Esophagus mucosa (tissue), 1 donor: Measurements from ENCODE around the gene KRT6B. TPM values are rescaled to one million over a fixed set of nuclear protein-coding genes. Genes with fewer than 3 reads are reported as not detected.

Source experiments
- ATAC-seq: fragments of 200-7000 bp; cut with Tn5 transposase; one replicate; pipeline ENCODE4 v1.9.1; 2020
- total RNA-seq: library from RNA; stranded (reverse); gene quantifications from one replicate; pipeline ENCODE4 v1.2.4, GENCODE V29; 2023
- donor health status: DM: yes; HTN: yes; CAD: no.

The KRT6B gene
- total RNA-seq, 1 donor from 2014 or later, result 2,496 TPM

DNA sequence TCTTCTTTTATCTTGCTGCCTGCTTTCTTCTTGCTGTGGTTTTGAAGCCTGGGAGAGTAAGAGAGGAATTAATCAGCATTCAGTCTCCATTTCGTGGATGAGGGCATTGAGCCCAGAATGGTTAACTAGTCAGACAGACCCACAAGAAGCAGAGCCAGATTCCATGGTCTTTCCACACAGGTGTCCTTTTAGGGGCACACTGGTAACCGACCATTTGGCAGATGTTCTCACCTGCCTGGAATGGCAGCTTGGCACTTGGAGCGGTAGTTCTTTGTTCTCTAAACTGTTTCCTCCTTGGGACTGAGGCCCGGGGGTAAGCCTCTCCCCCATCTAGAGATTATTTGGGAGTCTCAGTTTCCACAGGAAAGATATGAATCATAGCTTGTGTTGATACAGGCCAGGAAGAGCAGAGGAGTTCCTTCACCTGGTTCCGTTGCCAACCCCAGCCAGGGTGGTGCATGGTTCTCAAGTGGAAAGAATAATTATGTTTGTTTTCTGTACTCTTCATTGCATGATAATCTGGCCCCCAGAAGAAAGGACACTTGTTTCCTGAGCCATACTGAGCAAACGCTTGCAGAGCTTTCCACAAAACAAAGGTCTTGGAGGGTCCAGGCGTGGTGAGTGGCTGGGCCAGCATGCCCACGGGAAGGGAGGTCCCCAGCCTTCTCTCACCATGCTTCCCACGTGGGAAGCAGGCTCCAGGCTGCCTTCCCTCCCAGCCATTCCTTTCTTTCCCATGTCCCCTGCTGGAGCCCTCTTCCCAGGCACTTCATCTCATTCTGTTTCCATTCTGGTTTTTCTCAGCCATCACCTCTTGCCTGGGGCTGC, 15.7 kb downstream of the KRT6B start:
- ATAC-seq, result peak; percentile 63

DNA sequence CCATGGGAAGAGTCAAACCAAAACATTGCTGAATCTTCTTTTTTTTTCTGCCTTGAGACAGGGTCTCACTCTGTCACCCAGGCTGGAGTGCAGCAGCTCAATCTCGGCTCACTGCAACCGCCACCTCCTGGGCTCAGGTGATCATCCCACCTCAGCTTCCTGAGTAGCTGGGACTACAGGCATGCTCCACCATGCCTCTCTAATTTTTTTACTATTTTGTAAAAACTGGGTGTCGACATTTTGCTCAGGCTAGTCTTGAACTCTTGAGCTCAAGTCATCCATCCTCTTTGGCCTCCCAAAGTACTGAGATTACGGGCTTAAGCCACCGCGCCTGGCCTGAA, 16.3 kb downstream of the KRT6B start:
- no peak for ATAC-seq

DNA sequence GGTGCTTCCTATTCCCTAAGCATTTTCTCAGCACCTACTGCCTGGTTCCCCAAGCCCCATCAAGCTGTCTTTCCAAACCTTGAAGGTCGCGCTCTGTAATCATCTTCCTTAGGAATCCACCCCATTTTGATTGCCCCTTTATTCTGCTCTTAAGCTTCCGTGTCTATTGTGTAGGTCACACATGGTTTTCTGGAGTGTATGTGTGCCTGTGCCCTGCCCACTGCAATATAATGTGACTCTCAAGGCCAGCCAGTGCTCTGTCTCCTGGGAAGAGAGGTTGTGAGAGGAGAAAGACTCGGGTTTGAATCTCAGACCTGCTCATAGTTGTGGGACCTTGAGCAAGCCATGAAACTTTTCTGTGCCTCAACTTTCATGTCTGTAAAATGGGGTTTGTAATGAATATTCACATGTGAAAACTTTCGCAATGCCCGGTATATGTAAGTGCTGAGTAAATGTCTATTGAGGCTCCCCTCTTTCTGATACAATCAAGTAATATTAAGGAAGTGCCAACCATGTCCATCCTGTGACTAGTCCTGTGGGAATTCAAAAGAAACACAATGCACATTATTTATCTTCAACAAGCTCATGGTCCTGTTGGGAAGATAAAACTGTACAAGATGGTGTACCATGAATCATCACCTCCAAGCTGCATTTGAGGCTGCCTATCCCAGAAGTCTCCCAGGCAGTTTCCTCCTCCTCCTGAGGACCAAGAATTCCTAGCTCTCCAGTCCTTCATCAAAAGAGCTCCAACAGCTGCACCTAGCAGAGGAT, 17.0 kb downstream of the KRT6B start:
- ATAC-seq, result no peak

DNA sequence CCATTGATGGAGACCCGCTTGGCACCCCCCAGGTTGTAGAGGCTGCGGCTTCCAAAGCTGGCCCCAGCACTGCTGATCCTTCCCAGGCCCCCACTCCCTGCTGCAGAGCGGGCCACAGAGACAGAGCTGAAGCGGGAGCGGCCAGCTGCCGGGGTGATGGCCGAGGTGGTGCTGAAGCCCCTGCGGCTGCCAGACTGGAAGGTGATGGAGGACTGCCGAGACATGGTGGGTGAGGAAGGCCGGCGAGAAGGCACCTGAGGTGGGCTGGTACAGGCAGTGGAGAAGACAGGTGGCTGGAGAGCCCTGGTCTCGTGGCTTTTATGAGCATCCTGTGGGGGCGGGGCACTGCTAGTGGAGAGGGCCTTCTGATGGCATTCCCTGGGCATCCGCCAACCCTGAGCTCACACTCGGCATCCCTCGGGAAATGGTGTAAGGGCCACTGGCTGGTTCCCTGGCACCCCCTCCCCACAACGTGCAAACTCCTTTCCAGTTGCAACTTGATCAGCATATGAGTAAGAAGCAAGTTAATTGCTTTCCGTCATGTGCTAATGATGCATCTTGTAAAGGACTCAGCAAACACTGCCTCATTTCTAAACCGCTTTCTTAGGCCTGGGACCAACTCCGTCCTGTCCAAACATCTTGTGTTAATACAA, 17.7 kb downstream of the KRT6B start, which contains the start of gene KRT75:
Gene KRT75, minus strand, starts transcription at position 291 of the 653 bp plus-strand sequence. Its CDS starts 67 bp downstream, at position 224.
- peak; percentile 33 for ATAC-seq

DNA sequence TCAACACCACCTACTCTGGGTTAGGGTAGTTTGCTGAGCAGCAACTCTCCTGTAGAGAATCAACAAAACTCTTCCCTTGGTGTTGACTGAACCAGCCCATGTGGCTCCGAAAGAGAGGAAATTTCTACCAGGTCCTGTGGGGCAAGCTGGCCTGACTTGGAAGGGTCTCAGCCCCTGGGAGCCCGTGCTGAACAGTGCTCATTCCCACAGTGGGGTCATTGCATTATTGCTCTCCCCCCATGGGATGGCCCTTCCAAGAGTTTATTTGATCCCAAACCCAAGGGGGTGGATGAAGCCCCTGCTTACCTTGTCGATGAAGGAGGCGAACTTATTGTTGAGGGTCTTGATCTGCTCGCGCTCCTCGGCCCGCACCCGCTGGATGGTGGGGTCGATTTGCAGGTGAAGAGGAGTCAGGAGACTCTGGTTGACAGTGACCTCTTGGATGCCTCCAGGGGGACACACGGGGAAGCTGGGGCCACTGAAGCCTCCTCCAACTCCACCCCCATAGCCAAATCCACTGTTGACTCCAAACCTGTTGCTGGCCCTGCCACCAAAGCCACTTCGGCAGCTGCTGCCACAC, 18.4 kb downstream of the KRT6B start:
- no peak for ATAC-seq

DNA sequence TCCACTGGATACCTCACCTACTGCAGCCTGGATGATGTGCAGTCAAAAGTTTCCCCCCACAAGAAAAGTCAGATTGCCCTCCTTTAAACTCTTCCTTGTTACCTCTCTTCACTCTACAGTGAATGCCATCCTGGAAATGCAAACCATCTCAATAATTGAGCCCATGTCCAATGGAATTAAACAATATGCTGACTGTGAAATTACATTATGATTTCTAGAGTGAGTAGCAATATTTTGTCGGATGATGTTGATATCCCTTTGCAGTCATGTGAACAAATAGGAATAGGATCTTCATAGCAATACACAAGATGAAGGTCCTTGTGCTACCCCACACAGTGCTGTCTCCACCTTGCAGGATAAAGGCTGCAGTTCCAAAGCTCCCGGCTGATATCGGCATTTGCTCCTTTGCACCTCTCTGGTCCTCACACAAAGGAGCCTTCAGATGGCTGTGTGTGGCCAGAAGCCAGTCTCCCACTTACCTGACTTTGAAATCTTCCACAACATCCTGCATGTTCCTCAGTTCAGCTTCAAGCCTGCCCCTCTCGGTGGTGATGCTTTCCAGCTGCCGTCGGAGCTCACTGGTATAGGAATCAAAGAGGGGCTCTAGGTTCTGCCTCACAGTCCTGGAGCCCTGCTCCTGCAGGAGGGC, 19.3 kb downstream of the KRT6B start:
- no peak for ATAC-seq

DNA sequence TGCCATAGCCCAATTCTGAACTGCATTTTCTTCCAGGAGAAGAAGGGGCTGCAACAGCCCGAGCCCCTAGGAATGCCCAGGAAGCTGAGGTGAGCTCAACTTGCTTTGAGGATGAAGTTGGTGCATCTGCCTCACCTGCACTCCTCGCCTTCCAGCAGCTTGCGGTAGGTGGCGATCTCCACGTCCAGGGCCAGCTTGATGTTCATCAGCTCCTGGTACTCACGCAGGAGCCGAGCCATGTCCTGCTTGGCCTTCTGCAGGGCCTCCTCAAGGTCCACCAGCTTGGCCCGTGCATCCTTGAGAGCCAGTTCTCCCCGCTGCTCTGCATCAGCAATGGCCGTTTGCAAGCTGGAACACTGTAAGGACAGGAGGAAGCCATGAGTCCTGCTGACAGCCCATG, 23.8 kb downstream of the KRT6B start:
- no peak for ATAC-seq

DNA sequence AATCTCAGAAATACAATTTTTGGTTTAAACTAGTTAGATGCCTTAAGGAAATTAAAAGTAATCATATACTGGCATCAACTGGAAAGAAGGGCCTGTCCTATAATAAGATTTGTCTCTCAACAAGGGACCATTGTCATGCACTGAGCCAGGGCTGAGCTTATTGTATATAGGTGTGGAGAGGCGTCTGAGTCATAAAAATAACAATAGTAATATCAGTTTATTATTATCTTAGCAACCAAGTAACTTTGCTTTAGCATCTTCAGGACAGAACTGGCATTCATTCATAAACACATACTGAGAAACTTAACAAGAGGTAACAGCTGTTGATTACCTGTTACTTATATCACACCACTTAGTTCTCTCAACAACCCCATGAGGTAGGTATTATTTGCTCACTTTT, 24.9 kb downstream of the KRT6B start:
- ATAC-seq, result peak; percentile 66

DNA sequence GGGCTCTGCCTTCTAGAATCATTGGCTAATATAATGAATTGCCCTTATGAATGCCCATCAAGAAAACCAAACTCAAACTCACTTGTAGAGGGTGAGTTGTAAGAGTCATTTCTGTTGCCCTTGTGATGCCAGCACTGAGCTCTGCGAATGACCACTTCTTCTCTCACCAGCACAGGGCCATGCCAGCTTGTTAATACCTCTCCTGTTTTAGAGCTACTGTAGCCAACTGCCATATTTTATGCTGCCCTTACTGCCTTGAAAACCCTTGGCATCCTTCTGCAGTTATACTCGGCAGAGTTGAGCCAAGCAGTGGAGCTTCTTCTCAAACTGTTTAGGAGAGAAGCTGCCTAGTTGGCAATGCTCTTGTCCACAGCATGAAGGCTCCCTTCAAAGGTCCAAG, 25.9 kb downstream of the KRT6B start:
- ATAC-seq, result no peak

DNA sequence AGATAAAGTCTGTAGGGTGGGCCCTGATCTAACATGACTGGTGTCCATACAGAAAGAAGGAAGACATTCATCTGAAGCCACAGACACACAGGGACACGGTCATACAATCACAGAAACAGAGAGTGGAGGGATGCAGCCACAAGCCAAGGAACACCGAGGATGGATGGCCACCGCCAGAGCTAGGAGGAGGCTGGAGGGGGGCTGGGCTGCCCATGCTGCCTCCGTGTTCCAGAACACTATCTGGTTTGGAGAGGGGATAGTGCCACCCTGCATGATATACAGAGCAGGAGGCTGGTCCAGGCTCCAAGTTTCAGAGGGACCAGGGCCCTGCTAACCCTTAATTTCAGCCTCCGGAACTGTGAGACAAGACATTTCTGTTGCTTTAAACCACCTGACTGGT, 26.5 kb downstream of the KRT6B start:
- no peak for ATAC-seq

DNA sequence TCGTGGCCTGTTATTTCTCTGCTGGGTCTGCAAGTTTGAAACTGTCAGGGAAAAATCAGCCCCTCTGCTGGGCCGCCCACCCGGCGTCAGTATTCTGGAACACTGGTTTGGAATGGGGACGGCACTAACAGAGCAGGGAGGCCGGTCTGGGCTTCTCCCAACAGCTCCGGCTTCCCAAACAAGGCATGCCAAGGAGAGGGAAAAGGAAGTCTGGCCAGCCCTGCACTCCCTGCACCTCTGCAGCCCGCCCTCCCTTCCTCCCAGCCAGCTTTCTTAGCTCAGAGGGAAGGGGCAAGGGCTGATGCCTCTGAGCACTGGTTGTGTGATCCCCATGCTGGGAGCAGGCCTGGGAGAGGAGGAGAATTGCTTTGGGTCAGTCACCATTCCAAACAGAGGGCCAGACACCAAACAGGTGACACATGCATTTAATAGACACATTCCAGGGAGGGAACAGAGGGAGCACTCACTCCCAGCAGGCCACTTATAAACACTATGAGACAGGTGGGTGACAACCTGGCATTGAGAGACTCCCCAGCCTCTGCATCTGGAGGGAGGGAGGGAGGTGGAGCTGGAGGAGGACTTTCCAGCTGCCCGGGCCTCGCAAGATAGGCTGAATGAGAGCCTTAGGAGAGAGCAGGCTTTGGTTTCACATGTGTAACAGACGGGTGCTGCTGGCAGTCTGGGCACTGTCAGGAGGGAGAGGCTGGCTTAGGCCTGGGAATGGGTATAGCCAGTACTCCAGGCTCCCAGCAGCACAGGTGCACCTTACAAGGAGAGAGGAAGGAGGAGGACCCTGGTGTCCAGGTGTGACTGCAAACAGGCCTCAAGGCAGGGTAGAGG, 28.1 kb downstream of the KRT6B start:
- no peak for ATAC-seq

DNA sequence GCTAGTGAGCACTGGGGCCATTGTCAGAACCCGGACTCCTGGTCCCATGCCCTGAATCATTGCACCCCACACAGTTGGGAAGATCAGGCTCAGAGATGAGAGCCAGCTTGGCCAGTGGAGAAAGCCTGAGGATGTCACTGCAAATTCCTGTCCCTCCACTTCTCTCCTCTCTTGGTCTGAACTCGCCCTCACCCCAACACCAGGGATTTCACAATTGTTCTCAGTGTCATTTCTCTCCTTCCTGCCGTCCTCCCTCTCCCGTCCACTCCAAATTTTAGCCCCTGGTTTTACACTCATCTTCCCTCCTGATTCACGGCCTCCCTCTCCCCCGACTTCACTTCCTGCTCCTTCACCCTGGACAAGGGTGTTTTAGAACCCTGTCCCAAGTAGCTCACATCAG, 28.9 kb downstream of the KRT6B start:
- peak; percentile 14 for ATAC-seq

DNA sequence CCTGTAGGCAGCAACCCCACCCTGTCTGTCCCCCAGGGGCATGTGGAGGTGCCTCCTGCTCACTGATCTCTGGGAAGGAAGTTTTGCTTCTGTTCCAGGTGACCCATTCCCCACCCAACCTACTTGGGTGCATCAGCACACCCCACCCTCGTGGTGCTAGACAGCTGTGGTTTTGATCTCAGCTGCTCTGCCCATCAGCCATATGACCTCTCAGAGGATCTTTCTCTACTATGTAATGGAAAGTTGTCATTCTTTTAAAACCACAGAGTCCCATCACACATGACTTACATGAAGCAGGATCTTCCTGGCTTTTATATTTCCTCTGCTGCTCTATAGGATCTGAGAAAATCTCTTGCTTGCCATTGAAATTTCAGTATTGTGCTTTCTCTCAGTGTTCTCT, 32.3 kb downstream of the KRT6B start:
- no peak for ATAC-seq

DNA sequence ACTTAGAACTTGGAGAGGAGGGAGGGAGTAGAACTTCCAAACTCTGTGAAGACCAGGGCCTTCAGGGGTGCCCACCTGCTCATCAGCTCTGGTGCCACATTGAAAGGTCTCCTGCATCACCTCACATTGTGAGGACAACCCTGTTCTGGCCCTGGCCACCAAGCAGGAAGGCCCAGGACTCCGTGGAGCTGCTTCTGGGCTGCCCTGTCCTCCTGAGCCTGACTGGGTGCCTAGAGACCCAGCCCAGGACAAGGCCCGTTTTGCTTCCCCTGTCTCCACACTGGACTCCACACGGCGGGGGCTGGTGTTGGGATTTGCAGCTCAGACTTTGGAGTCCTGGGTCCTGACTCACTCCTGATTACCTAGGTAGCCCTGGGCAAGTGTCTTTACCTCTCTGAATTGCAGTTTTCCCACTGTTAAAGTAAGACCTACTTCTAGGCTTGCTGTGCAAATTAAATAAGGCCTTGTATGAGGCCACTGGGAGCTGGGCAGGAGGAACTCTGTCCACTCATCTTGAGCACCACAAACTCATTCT, 33.3 kb downstream of the KRT6B start:
- no peak for ATAC-seq

DNA sequence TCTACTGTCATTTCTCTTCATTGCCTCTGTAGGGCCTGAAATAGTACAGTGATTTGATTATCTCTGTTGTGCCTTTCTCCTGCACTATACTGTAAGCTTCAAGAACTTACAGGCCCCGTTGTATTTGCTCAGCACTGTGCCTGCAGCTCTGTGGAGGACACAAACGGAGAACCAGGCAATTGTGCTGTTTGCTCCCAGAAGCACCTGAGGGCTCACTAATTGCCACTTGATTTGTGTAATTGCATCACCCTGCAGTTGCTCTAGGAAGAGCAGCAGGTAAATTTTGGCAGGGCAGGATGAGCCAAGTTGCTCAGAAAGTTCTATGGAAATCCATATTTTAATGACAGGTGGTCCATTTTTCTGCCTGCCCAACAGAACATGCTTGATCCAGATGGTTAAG, 34.2 kb downstream of the KRT6B start:
- no peak for ATAC-seq

DNA sequence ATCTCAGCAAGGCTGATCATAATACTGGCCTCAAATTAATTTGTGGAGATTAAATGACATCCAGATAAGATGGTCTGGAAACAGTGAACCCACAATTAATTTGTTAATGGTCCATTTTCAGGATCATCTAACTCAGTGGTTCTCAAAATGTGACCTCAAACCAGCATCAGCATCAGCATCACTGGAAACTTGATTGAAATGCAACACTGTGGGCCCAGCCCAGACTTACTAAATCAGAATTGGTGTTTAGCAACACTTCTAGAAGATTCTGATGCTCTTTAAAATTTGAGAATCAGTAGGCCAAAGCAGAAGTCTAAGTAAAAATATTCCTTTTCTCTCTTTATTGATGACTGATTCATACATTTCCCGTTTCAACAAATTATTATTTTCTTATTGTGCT, 35.2 kb downstream of the KRT6B start:
- ATAC-seq, result no peak

DNA sequence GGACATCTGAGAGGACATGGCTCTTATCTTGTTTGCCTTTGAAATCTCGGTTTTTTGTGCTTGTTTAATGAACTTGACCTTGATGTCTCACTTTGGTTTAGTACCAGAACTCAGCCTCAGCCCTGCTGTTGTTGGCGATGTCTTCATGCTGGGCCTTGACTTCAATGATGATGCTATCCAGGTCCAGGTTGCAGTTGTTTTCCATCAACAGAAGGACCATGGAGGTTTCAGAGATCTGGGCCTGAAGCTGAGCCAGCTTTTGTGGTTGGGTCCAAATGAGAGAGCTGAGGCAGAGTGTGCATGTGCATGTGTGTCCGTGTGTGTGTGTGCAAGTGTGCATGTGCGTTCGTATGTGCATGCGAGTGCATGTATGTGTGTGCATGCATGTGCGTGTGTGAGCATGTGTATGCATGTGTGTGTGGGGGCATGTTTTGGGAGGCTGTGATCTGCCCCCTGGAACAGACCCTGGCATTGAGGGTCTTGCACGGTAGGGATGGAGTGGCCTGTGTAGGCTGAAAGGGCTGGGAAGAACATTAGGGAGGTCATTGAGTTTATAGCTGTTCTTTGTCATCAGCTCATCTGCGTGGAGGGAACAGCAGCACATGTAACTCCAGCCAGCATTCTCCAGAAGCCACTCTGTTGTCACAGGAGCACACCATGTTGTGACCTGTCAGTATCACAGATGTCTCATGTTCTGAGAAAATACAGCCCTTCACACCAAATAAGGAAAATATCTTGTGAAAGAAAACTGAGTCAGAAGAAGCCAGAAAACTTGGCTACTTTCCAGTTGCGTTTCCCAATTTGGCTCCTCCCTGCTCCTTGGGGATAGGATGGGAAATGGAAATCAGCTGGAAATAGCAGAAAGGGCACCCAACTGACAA, 35.8 kb downstream of the KRT6B start:
- peak; percentile 93 for ATAC-seq

DNA sequence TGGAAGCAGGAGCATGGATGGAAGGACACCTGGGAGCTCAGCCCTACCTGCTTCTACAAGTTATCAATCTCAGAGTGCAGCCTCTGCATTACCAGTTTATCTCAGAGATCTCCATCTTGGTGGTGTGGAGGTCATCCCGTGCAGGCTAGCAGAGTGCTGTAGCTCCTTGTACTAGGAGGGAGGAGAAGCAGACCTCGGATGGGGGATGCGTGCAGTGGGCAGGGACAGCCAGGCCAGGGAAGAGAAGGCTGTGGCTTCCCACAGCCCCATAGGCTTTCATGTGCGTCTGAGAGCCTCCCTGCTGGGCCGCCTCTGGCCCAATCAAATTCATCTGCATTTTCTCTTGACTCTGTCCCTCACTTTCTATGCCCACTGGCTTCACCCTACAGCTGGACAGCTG, 37.0 kb downstream of the KRT6B start:
- ATAC-seq, result no peak

DNA sequence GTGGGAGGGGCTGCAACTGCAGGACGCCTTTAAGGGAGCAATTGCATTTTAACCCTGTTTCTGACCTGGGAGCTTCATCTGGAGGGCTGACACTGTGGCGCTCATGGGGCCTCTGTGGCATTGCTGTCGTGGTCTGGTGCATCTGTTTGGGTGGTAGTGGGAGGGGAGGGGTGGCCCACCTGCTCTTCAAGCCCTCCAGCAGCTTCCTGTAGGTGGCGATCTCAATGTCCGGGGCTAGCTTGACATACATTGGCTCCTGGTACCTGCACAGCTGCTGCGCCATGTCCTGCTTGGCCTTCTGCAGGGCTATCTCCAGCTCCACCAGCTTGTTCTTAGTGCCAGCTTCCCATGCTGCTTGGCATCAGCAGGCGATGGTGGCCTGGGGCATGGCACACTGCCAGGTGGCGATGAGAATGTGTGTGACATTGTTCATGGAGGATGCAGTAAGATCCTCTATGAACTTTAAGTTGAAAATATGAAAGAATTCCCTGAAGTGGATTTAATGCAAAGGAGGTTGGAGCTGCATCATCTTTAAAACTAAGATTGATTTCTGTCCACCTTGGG, 38.1 kb downstream of the KRT6B start:
- ATAC-seq, result no peak

DNA sequence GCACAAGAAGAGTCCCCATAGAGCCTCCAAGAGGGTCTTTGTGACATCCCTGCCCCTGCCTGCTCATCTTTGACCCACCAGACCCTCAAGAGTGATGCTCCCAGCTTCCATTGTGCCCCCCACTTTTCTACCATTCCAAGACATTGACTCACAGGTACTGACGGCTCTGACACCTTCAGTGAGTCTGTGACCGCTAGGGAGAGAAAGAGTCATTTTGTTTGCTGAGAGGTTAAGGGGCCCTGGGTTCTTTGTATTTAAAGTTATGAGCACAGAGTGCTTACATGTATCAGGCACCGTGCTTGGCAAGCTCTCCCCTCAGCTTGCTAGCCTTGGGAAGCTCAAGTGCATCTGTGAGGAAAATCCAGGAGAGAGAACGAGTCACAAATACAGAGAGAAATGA, 38.7 kb downstream of the KRT6B start:
- no peak for ATAC-seq
